PC-3 (cell line): Measurements from ENCODE around the gene ARSK.

Source experiments
- EZH2phosphoT487 ChIP-seq: fragments of 300-600 bp; sonication (generic); IDR thresholded peaks from 2 replicates; pipeline ENCODE4 v1.6.1; 2018; ENCODE audit warnings: mild to moderate bottlenecking, antibody characterized with exemption, low read length, borderline replicate concordance
- TF ChIP-seq, protein P1 (sequence below): fragments of 300-600 bp; sonication (generic); conservative IDR thresholded peaks from 2 replicates; pipeline ENCODE4 v1.5.1; 2017; ENCODE audit warnings: antibody characterized with exemption, low read depth, mild to moderate bottlenecking, low read length

GRCh38 chr5:95520206-95520605 lies 34.7 kb upstream of the ARSK start:
- TF ChIP-seq, protein P1, sequence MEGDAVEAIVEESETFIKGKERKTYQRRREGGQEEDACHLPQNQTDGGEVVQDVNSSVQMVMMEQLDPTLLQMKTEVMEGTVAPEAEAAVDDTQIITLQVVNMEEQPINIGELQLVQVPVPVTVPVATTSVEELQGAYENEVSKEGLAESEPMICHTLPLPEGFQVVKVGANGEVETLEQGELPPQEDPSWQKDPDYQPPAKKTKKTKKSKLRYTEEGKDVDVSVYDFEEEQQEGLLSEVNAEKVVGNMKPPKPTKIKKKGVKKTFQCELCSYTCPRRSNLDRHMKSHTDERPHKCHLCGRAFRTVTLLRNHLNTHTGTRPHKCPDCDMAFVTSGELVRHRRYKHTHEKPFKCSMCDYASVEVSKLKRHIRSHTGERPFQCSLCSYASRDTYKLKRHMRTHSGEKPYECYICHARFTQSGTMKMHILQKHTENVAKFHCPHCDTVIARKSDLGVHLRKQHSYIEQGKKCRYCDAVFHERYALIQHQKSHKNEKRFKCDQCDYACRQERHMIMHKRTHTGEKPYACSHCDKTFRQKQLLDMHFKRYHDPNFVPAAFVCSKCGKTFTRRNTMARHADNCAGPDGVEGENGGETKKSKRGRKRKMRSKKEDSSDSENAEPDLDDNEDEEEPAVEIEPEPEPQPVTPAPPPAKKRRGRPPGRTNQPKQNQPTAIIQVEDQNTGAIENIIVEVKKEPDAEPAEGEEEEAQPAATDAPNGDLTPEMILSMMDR, result no peak
- no peak for TF ChIP-seq EZH2phosphoT487
